GM19035 (cell line): ENCODE results near the gene ZRSR2.
A peak's percentile ranks its signal among the peaks of the same experiment; 100 is the strongest.
"Not testable (repeated sequence)": the region's sequence is repeated elsewhere in the genome, so short reads cannot be mapped to it uniquely, and the experiment has no call there.

Experiments used
- ATAC-seq: cut with Tn5 transposase; IDR thresholded peaks from one replicate; pipeline ENCODE4 v1.9.1; 2021; ENCODE audit not compliant: unreplicated experiment

Gene ZRSR2

GRCh38 chrX:15797707-15798106 lies 7.4 kb downstream of the ZRSR2 start:
- no peak for ATAC-seq

- ATAC-seq, result no peak
Observed at GRCh38 chrX:15804563-15804962, 14.3 kb downstream of the ZRSR2 start.

- ATAC-seq, result no peak
Observed at GRCh38 chrX:15808254-15808653, 18.0 kb downstream of the ZRSR2 start.

- no peak for ATAC-seq
Observed at GRCh38 chrX:15812192-15812938, 22.1 kb downstream of the ZRSR2 start.

DNA sequence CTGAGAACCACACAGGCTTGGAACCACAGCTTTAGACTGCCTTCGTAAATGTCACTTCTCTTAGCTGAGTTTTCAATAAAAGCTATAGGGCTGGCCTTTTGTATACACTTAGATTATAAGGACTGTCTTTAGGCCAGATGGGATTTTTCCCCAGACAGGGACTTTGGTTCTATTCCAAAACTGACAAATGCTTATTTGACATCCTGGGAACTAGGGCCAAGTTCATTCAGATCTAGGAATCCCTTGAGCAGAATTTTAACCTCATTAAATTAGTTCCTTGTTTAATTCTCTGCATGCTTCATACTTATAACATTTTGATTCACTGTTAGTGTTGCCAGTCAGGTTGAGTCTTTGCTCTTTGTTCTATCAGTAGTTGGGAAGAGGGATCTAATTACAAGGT lies 23.1 kb downstream of the ZRSR2 start:
- no peak for ATAC-seq

GRCh38 chrX:15814771-15815365 lies 24.6 kb downstream of the ZRSR2 start:
- ATAC-seq, result no peak

DNA sequence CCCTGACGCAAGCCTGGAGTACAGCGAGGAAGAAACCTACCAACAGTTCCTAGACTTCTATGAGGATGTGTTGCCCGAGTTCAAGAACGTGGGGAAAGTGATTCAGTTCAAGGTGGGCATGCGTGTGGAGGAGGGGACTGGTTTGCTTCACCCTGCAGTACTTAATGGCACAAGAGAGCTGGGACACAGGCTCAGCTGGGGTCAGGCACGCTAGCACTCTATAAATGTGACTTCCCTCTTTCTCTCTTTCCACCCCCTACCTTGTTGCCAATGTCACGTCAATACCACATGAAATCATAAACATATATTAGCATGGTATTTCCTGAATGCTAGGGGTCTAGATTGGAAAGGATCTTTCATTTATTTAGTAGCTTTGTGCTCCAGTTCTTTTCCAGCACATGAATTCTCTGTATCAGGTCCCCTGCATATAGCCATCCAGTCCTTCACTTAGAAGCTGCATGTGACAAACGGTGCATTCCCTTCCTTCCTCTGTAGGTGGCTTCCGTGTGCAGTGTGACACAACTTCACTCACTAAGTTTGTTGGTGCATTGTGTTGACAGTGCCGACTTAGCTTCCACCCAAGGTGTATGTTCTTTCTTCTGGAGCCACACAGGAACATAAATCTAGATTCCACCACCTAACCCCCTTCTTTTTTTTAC lies 25.6 kb downstream of the ZRSR2 start:
- ATAC-seq, result peak; percentile 65

GRCh38 chrX:15816438-15816809 lies 26.1 kb downstream of the ZRSR2 start:
- ATAC-seq, result no peak

- no peak for ATAC-seq
Observed at GRCh38 chrX:15816886-15817285, 26.6 kb downstream of the ZRSR2 start.

DNA sequence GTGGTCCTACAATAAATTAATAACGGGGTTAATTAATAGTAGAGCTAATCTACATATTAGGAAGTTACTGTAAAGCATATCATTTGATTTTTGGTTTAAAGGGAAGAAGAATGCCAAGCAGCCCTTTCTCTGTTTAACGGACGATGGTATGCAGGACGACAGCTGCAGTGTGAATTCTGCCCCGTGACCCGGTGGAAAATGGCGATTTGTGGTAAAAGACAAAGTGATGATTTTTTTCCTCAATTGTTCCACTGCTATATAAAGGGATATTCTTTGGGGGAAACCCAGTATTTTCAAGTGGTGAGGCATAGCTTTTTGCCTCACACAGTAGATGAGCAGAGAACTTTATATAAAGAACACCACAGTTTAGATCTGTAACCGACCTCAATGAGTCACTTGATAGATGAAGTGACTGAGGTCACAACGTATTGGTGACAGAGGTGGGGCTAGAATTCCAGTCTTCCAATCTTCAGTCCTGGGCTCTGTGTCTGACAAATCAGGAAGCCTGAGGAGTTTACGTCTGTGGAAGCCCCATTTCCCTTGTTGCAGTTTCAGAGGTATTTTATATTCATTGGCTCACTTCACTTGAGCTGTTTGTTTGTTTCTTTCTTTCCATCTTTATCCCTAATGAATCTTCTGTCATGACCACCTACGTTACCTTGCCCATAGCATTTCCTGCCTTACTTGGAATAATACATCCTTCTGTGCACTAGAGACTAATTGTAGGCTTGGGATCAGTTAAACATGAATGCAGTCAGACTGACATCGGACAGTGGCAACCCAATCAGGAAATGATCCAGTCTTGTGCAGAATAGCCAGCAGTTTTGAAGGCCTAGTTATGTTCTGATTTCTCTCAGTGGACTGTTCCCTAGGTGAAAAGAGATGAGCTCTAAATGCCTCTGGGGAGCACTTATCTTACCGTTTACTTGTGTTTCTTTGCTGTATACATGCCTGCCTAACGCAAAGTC lies 30.1 kb downstream of the ZRSR2 start:
- no peak for ATAC-seq

DNA sequence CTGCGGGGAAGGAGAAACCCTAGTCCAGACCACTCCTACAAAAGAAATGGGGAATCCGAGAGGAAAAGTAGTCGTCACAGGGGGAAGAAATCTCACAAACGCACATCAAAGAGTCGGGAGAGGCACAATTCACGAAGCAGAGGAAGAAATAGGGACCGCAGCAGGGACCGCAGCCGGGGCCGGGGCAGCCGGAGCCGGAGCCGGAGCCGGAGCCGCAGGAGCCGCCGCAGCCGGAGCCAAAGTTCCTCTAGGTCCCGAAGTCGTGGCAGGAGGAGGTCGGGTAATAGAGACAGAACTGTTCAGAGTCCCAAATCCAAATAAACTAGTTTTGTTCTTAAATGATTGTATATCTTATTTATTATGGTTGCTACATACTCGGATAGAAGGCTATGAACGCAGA lies 32.6 kb downstream of the ZRSR2 start:
- no peak for ATAC-seq

DNA sequence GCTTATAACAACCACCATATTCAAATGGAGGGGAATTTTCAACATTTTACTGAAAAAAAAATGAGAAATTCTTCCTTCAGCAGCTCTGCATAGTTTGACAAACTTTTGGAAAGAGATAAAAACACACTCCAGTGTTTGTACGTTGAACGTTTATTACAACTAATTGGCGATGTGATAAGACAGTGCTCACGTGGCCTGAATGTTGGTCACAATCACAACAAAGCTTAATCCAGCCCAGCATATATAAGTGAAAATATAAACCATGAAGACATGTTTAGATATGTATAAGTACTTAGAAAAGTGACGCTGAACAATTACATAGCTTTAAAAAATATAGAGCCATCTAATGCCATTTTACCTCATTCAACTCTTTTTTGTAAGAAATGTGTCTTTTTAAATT lies 35.7 kb downstream of the ZRSR2 start:
- ATAC-seq, result no peak

GRCh38 chrX:15829217-15829616 lies 38.9 kb downstream of the ZRSR2 start:
- no peak for ATAC-seq

DNA sequence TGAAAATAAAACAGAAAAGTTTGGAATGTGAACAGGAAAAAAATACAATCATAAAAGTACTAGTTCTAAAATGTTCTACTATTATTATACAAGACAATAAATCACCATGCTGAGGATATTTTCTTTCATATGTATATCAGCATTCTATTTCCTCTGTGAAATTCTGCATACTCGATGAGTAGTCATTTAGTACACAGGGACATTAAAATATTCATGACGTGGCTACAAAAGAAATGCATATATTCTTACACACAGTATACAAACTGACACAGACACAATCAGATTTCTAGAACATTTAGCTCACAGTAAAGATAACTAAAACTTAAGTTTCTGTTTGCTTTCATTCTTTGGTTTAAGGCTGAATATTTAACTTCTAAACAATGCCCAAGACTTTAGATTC lies 41.1 kb downstream of the ZRSR2 start:
- ATAC-seq, result not testable (repeated sequence)

- no peak for ATAC-seq
Observed at GRCh38 chrX:15834053-15834452, 43.8 kb downstream of the ZRSR2 start.

DNA sequence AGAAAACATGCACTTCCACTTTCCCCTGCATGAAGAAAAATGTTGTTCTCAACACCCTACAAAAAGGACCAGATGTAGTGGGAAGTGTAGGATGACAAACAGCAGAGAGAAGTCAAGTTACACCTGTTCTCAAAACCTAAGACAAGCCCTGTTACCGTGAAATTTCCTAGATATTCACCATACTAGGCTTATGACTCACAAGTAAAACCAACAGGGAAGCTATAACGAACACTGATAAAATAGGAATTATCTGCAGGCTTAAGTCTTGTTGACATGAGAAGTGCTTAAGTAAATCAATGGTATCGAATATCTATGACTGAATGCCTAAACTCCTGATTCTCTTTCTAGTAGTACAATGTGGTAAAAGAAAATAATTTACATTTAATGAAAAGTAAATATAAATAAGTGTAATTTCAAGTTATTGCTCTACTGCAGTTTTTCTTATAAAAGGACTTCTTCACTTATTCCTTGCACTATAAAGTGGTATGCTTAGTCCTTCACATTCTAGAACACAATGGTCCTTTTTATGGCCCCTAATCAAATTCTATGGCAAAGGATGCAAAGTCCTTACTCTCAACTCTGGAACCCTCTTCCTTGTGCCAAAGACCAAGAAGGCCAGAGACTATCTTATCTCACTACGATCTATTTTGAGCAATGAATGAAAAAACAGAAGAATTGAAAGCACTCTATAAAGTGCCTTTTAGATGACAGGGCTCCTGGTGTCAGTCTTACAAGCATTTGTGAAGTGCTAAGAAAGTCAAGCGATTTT lies 44.7 kb downstream of the ZRSR2 start:
- no peak for ATAC-seq

DNA sequence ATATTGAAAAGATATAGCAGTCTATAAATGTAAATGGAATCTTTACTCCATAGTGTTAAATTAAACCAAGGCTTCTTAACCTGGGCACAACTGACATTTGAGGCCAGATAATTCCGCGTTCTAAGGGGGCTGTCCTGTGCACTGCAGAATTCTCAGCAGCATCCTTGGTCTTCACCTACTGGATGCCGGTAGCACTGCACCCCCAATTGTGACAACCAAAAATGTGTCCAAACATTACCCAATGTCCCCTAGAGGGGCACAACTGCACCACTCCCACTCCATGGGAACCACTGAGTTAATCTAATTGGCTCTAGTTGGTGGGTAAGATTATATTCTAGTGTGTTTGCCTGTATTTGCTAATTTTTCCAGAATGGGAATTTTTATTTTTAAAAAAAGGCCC lies 47.7 kb downstream of the ZRSR2 start:
- ATAC-seq, result no peak

DNA sequence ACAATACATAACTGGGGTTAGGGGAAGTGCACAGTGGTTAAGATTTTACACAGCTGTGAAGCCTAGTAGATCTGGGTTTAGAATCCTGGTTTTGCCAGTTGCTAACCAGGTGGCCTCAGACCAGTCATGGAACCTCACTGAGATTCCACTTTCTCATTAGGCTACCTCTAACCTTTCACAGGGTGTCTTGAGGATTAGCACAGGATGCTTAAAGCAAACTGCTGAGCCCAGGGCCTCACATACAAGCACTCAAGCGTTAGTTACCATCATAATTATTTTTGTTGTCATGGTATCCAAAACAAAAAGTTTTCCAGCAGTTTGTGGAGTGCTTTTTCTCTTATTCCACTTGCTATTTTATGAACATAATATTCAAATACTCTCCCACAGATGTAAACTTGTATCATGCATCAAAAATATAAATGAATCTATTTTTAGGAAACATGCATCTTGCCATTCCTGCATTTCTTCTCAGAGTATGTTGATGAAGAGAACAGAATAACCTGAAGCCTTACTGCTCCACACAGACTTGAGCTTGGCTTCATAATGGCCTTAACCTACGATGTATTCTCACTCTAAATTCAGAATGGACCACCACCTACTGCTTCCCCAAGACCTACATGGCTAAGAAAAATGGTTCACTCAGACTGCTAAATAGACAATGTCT lies 51.7 kb downstream of the ZRSR2 start:
- ATAC-seq, result no peak

GRCh38 chrX:15843960-15844359 lies 53.7 kb downstream of the ZRSR2 start:
- ATAC-seq, result no peak

GRCh38 chrX:15848576-15848975 lies 58.3 kb downstream of the ZRSR2 start:
- ATAC-seq, result no peak
